Thymus (tissue), 11 donors: ENCODE results near the gene ODAD4. TPM values are rescaled to one million over a fixed set of nuclear protein-coding genes. Genes with fewer than 3 reads are reported as not detected.

ENCODE experiments used
- DNase-seq, 9 donors: peaks; one replicate each; pipeline ENCODE4 v3.0.0-alpha.2; 2013; ENCODE audit warnings: low spot score in 9 of 9, low read depth in 6 of 9, missing footprints in 1 of 9
- H3K27ac ChIP-seq, 2 donors: one replicate each; pipeline ENCODE4 v1.5.1; 2013; ENCODE audit warnings: control low read depth in 1 of 2, low read depth in 1 of 2, low read length in 1 of 2, mild to moderate bottlenecking in 1 of 2, moderate library complexity in 1 of 2
- H3K27me3 ChIP-seq, 2 donors: one replicate each; pipeline ENCODE4 v1.5.1; 2013; ENCODE audit warnings: low read length in 1 of 2; ENCODE audit not compliant: control insufficient read depth in 2 of 2, insufficient read depth in 1 of 2
- H3K36me3 ChIP-seq, 2 donors: one replicate each; pipeline ENCODE4 v1.5.1; 2013; ENCODE audit warnings: low read length in 1 of 2, mild to moderate bottlenecking in 1 of 2, moderate library complexity in 1 of 2; ENCODE audit not compliant: control insufficient read depth in 2 of 2, insufficient read depth in 2 of 2
- H3K4me1 ChIP-seq, 2 donors: one replicate each; pipeline ENCODE4 v1.5.1; 2013; ENCODE audit warnings: low read length in 2 of 2; ENCODE audit not compliant: control insufficient read depth in 2 of 2, insufficient read depth in 2 of 2
- H3K4me3 ChIP-seq, 2 donors: one replicate each; pipeline ENCODE4 v1.5.1; 2013; ENCODE audit warnings: low read length in 2 of 2, control low read depth in 1 of 2, mild to moderate bottlenecking in 1 of 2
- H3K9me3 ChIP-seq, 2 donors: one replicate each; pipeline ENCODE4 v1.5.1; 2013; ENCODE audit warnings: low read length in 1 of 2, mild to moderate bottlenecking in 1 of 2; ENCODE audit not compliant: control insufficient read depth in 2 of 2, insufficient read depth in 1 of 2
- WGBS: extraction: QIAGEN DNeasy Blood & Tissue Kit; methylation state at CpG from one replicate; pipeline ENCODE4 v1.1.7; 2013; 5-methylcytosine and 5-hydroxymethylcytosine counted together
- polyA plus RNA-seq: library from polyadenylated mRNA; stranded (reverse); fragments of 200-250 nt; gene quantifications from one replicate; pipeline ENCODE4 v1.2.3, GENCODE V29; 2013
- total RNA-seq: library from RNA; stranded (reverse); fragments of 120-200 nt; gene quantifications from one replicate; pipeline ENCODE4 v1.2.4, GENCODE V29; 2013
- donor health status: healthy.

Gene ODAD4
- total and polyA plus RNA-seq, 2 donors, result 0.61 to 1.4 TPM

DNA sequence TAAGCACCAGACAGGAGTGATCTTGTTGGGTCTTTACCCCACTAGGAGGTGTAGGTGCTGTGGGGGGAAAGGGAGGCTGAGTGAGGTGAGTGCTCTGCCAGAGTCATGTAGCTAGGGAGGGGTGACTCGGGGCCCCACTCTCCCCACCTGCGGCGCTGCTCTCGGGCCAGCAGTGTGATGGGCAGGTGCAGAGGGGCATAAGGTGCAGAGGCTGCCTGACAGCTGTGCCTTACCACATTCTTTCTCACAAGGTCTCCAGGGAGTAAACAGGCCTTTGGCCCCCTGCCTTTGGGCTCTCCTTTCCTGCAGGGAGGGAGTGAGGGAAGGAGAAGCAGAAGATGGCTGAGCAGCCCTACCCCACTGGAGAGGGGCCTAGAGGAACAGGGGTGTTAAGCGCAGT is 31.7 kb downstream of the ODAD4 start:
- Histone ChIP-seq H3K27ac (no peak overlapping the region), H3K9me3 (no peaks in the 10 kb centered on the region), H3K36me3 (no peaks in the 10 kb centered on the region), H3K4me1 (peaks cover 5 to 31% of the 10 kb centered on the region in 2 donors), H3K27me3 (no peaks in the 10 kb centered on the region), H3K4me3 (no peak overlapping the region)
- DNase-seq, result peak in 2 of 9 donors; percentile 23 to 46
- 69% methylated on average over 5 of the region's 5 CpGs for WGBS

DNA sequence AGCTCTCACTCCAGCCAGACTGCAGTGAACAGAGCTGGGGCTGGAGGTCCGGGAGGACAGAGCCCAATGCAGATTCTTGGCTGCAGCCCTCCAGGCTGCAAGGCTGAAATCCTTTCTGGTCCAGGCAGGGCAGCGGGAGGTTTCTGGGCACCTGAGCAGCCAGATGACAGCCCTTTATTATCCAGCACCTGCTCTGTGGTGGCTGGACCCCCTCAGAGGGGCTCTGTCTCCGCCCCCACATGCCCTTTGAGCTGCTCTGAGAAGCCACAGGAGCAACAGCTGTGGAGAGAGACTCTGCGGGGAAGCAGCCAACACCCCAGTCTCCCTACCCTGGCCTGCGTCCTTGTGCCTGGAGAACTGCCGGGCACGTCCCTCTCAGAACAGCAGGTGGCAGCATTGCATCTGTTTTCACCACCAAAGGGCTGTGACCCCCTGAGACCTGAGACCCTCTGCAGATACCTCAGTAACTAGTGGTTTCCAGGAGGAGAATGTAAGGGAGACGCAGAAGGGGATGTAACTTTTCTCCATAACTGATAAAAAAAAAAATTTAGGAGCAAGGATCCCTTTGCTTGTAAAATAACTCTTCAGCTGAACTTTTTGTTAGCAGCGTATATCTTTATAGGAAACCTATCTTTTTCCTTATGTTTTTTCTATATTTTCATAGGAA is 32.5 kb downstream of the ODAD4 start:
- no peaks in the 10 kb centered on the region for H3K36me3 ChIP-seq
- peak overlapping the region in 1 of 2 donors; percentile 22 for H3K27ac ChIP-seq
- no peak overlapping the region for H3K4me3 ChIP-seq
- no peaks in the 10 kb centered on the region for H3K27me3 ChIP-seq
- 24% methylated on average over 9 of the region's 9 CpGs for WGBS
- DNase-seq, result peak in 8 of 9 donors; percentile 58 to 88 (median 75)
- no peaks in the 10 kb centered on the region for H3K9me3 ChIP-seq
- H3K4me1 ChIP-seq, result peaks cover 12 to 39% of the 10 kb centered on the region in 2 donors

DNA sequence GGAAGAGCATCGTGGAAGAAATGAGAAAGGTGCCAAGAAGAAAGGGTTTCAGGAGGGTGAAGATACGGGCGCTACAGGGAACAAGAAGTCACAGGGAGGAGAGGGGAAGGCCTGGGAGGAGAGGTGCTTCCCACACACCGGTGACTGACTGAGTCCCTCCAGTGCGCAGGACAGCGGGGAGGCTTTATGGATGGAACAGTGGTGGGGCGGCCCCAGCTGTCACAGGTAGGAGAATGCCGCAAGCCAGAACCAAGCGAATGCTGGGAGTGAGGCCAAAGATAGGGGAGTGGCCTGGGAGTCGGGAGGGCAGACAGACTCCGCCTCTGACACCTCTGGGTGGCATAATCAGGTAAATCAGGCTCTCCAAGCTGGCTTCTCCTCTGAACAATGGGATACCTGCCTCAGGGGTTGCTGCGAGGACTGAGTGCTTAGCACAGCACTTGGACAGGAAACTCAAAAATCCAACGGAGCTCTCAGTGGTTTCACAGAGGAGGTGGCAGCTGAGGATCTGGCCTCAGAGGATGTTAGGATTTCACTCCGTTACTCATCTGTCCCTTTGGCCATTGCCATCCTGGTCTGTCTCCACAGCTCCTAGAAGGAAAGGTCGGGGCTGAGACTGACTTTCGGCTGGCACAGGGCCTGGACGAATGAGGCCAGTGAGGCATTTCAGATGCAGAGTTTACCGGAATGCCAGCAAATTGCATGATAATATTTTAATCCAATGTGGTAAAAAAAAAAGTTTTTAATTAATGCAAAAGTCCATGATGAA is 35.5 kb downstream of the ODAD4 start:
- H3K27me3 ChIP-seq, result no peaks in the 10 kb centered on the region
- H3K9me3 ChIP-seq, result no peaks in the 10 kb centered on the region
- H3K36me3 ChIP-seq, result peaks cover 12 to 22% of the 10 kb centered on the region in 2 donors
- peak overlapping the region; percentile 77 to 84 for H3K27ac ChIP-seq
- DNase-seq, result peak in 4 of 9 donors; percentile 35 to 72 (median 48)
- peaks cover 12 to 39% of the 10 kb centered on the region in 2 donors for H3K4me1 ChIP-seq
- WGBS, result 4% methylated on average over 18 of the region's 18 CpGs
- peak overlapping the region; percentile 82 to 83 for H3K4me3 ChIP-seq

DNA sequence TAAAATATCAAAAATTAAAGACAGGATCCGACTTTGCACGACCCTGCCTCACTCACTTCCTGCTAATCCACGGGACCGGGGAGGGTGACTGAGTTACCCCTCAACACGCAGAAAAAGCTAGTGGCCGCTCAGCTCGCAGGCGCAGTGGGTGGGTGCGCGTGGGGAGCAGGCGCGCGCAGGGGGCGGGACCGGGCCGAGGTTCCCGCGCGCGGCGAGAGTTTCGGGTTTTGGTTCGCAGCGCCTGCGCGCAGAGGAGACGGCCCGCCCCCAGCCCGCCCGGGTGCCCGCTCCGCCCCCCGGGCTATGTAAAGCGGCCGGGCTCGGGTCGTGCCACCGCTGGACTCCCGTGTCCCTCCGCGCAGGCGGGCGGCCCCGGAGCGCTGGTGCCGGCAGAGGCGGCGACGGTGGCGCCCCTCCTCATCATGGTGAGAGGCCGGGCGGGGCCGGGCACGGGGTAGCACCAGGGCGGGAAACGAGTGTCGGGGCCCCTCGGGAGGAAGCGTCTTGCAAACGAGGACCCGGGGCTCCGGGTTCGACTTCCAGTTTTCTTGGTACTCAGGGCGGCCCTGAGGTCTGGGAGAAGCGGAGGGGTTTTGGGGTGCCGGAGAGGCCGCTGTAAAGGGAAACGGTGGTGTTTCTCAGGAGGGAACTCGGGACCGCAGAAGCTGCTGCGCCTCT is 36.2 kb downstream of the ODAD4 start, which contains the start of gene CNP:
Gene CNP, plus strand, starts transcription at position 333 of the 678 bp plus-strand sequence. Its CDS starts 90 bp downstream, at position 423.
- H3K36me3 ChIP-seq, result peaks cover 14 to 26% of the 10 kb centered on the region in 2 donors
- no peaks in the 10 kb centered on the region for H3K27me3 ChIP-seq
- peak within 1 kb of the TSS; percentile 82 to 83 for H3K4me3 ChIP-seq
- WGBS, result under 1% methylated on average over 71 of the region's 71 CpGs
- peaks cover 12 to 40% of the 10 kb centered on the region in 2 donors for H3K4me1 ChIP-seq
- H3K9me3 ChIP-seq, result no peaks in the 10 kb centered on the region
- DNase-seq, result peak in 8 of 9 donors; percentile 63 to 92 (median 82)
- peak within 1 kb of the TSS; percentile 77 to 85 for H3K27ac ChIP-seq

DNA sequence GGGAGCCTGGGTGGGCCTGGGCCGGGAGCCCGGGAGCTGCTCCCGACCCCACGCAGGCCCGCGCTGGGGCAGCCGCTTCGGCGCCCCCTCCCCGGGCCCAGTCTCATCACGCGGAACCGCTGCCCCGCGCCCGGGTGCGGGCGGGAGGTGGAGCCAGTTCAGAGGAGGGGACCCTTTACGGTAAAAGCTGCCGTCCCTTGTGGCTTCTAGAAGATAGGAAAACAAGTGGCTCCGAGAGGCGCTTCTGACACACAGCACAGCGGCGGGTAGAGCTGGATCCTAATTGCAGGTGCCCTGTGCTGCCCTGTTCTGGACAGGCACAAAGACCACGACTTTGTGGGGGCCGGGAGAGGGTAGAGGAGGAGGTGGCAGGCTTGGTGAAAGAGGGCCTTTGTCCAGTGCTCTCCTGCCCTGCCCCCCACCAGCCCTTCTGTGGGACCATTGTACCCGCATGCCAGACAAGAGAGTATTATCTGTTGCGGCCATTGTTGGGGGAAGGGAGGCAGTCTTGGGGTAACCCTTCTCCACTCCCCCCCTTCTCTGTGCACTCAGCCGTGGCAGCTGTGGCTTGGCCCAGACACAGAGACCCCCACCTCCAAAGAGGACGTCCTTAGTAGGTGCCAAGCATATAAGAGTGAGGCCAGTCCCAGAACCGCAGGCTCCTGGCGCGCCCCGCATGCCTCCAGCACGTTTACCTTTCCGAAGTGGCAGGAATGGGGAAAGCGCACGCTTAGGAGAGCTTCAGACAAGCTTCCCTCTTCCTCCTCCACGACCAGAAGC is 36.9 kb downstream of the ODAD4 start:
- peaks cover 21 to 32% of the 10 kb centered on the region in 2 donors for H3K36me3 ChIP-seq
- DNase-seq, result peak in 1 of 9 donors; percentile 50
- H3K27me3 ChIP-seq, result no peaks in the 10 kb centered on the region
- H3K4me3 ChIP-seq, result peak overlapping the region; percentile 82 to 83
- WGBS, result 28% methylated on average over 39 of the region's 39 CpGs
- peak overlapping the region; percentile 54 to 85 for H3K27ac ChIP-seq
- H3K4me1 ChIP-seq, result peaks cover 12 to 32% of the 10 kb centered on the region in 2 donors
- H3K9me3 ChIP-seq, result no peaks in the 10 kb centered on the region

DNA sequence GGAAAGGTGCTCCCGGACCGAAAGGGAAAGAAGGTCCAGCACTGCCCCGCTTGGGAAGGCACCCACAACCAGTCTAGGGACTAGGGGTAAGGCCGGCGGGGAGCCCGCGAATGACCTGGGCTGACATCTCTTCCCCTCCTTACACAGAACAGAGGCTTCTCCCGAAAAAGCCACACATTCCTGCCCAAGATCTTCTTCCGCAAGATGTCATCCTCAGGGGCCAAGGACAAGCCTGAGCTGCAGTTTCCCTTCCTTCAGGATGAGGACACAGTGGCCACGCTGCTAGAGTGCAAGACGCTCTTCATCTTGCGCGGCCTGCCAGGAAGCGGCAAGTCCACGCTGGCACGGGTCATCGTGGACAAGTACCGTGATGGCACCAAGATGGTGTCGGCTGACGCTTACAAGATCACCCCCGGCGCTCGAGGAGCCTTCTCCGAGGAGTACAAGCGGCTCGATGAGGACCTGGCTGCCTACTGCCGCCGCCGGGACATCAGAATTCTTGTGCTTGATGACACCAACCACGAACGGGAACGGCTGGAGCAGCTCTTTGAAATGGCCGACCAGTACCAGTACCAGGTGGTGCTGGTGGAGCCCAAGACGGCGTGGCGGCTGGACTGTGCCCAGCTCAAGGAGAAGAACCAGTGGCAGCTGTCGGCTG is 37.6 kb downstream of the ODAD4 start:
- Histone ChIP-seq H3K27me3 (no peaks in the 10 kb centered on the region), H3K27ac (no peak overlapping the region), H3K4me3 (no peak overlapping the region), H3K9me3 (no peaks in the 10 kb centered on the region), H3K36me3 (peaks cover 28 to 40% of the 10 kb centered on the region in 2 donors), H3K4me1 (peaks cover 12 to 25% of the 10 kb centered on the region in 2 donors)
- DNase-seq, result no peak
- 97% methylated on average over 37 of the region's 37 CpGs for WGBS

DNA sequence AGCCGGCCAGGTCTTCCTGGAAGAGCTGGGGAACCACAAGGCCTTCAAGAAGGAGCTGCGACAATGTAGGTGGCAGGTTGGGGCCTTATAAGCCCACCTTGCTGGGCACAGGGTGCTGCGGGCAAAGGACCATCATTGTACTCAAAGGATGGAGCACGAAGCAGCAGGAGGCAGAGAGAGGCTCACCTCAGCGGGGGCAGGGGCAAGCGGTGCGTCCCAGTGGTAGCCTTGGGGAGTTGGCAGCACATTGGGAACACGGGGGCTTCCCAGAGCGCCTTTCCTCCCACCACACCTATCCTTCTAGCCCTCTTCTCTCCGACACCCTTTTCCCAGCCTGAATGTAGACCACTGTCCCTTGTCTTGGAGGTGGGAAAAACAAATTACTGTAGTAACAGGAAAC is 38.3 kb downstream of the ODAD4 start:
- peaks cover 12 to 24% of the 10 kb centered on the region in 2 donors for H3K4me1 ChIP-seq
- WGBS, result 98% methylated on average over 10 of the region's 10 CpGs
- H3K4me3 ChIP-seq, result no peak overlapping the region
- no peaks in the 10 kb centered on the region for H3K27me3 ChIP-seq
- no peak for DNase-seq
- H3K36me3 ChIP-seq, result peaks cover 35 to 46% of the 10 kb centered on the region in 2 donors
- no peak overlapping the region for H3K27ac ChIP-seq
- H3K9me3 ChIP-seq, result no peaks in the 10 kb centered on the region

DNA sequence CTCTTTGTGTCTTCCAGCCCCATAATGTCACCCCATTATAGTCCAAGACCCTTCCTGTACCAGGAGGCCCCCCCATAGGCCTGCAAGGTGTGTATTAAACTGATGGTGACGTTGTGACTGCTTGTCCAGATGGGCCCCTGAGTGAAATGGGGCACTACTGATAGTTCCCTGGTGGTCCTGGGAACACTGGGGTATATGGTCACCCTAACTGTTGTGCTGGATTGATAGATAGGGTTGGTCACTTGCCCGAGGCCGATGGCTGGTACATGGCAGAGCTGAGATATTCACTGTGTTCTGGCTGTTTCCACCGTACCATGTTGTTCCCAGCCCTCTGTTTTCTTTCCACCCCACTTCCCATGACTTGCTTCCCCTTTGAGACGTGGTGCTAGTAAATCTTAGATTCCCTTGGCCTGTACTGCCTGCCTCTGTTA is 40.5 kb downstream of the ODAD4 start:
- peaks cover 10 to 19% of the 10 kb centered on the region in 2 donors for H3K4me1 ChIP-seq
- DNase-seq, result no peak
- no peaks in the 10 kb centered on the region for H3K27me3 ChIP-seq
- peaks cover 57 to 68% of the 10 kb centered on the region in 2 donors for H3K36me3 ChIP-seq
- no peak overlapping the region for H3K27ac ChIP-seq
- WGBS, result 95% methylated on average over 5 of the region's 5 CpGs
- no peak overlapping the region for H3K4me3 ChIP-seq
- H3K9me3 ChIP-seq, result no peaks in the 10 kb centered on the region
